SK-N-SH treated with all-trans-retinoic acid at 6 μM for 48 hours (cell line): ENCODE results near the gene OSR1.

ENCODE experiments used
- ATAC-seq: fragments of 200-7000 bp; cut with Tn5 transposase; 3 replicates; pipeline ENCODE4 v1.9.1; 2020; ENCODE audit warnings: mild to moderate bottlenecking, moderate library complexity
- ARNTL ChIP-seq: fragments of 450-650 bp; formaldehyde crosslinking; IDR thresholded peaks from 2 replicates; pipeline ENCODE4 v1.5.0; 2020; ENCODE audit warnings: low read depth, mild to moderate bottlenecking, moderate library complexity, borderline replicate concordance
- BACH2 ChIP-seq: fragments of 250-450 bp; sonication (Bioruptor Pico); IDR thresholded peaks from 2 replicates; pipeline ENCODE4 v1.9.0; 2021; ENCODE audit warnings: mild to moderate bottlenecking, borderline replicate concordance
- CSDC2 ChIP-seq: fragments of 250-450 bp; sonication (Bioruptor Pico); IDR thresholded peaks from 2 replicates; pipeline ENCODE4 v1.5.0; 2020; ENCODE audit warnings: mild to moderate bottlenecking, moderate library complexity
- ESRRG ChIP-seq: fragments of 250-450 bp; sonication (Bioruptor Pico); IDR thresholded peaks from 2 replicates; pipeline ENCODE4 v1.6.1; 2021; ENCODE audit warnings: mild to moderate bottlenecking
- GLIS3 ChIP-seq: fragments of 250-450 bp; sonication (Bioruptor Pico); IDR thresholded peaks from 2 replicates; pipeline ENCODE4 v1.5.0; 2020; ENCODE audit warnings: mild to moderate bottlenecking, moderate library complexity
- ISL1 ChIP-seq: fragments of 250-450 bp; sonication (Bioruptor Pico); IDR thresholded peaks from 2 replicates; pipeline ENCODE4 v2.1.2; 2022; ENCODE audit warnings: mild to moderate bottlenecking, moderate library complexity
- OSR1 ChIP-seq: fragments of 250-450 bp; sonication (Bioruptor Pico); IDR thresholded peaks from 2 replicates; pipeline ENCODE4 v1.8.0; 2022; ENCODE audit warnings: moderate library complexity, mild to moderate bottlenecking, inconsistent platforms
- PPARA ChIP-seq: fragments of 250-450 bp; sonication (Bioruptor Pico); IDR thresholded peaks from 2 replicates; pipeline ENCODE4 v1.5.0; 2020; ENCODE audit warnings: mild to moderate bottlenecking, borderline replicate concordance
- SNAI2 ChIP-seq: fragments of 250-450 bp; sonication (Bioruptor Pico); IDR thresholded peaks from 2 replicates; pipeline ENCODE4 v1.5.0; 2020; ENCODE audit warnings: mild to moderate bottlenecking, moderate library complexity
- TCF4 ChIP-seq: fragments of 250-450 bp; sonication (Bioruptor Pico); IDR thresholded peaks from 2 replicates; pipeline ENCODE4 v1.8.0; 2021; ENCODE audit warnings: mild to moderate bottlenecking, moderate library complexity, borderline replicate concordance
- TOX ChIP-seq: fragments of 250-450 bp; sonication (Bioruptor Pico); IDR thresholded peaks from 2 replicates; pipeline ENCODE4 v1.8.0; 2021; ENCODE audit warnings: mild to moderate bottlenecking, moderate library complexity, borderline replicate concordance
- ZC3H10 ChIP-seq: fragments of 250-450 bp; sonication (Bioruptor Pico); IDR thresholded peaks from 2 replicates; pipeline ENCODE4 v1.5.1; 2021; ENCODE audit warnings: mild to moderate bottlenecking, moderate library complexity
- ZFP3 ChIP-seq: fragments of 250-450 bp; sonication (Bioruptor Pico); IDR thresholded peaks from 2 replicates; pipeline ENCODE4 v1.5.0; 2020; ENCODE audit warnings: mild to moderate bottlenecking, moderate library complexity
- ZFP30 ChIP-seq: fragments of 450-650 bp; formaldehyde crosslinking; IDR thresholded peaks from 2 replicates; pipeline ENCODE4 v1.5.0; 2022; ENCODE audit warnings: mild to moderate bottlenecking, moderate library complexity
- ZNF565 ChIP-seq: fragments of 450-650 bp; formaldehyde crosslinking; conservative IDR thresholded peaks from 2 replicates; pipeline ENCODE4 v1.5.0; 2020; ENCODE audit warnings: low read depth, mild to moderate bottlenecking, moderate library complexity
- ZNF70 ChIP-seq: fragments of 450-650 bp; formaldehyde crosslinking; IDR thresholded peaks from 2 replicates; pipeline ENCODE4 v1.5.0; 2020; ENCODE audit warnings: mild to moderate bottlenecking, moderate library complexity
- ZNF8 ChIP-seq: fragments of 450-650 bp; formaldehyde crosslinking; IDR thresholded peaks from 2 replicates; pipeline ENCODE4 v1.5.0; 2020; ENCODE audit warnings: mild to moderate bottlenecking, moderate library complexity
- TF ChIP-seq, protein P1 (sequence below): fragments of 250-450 bp; sonication (Bioruptor Pico); IDR thresholded peaks from 2 replicates; pipeline ENCODE4 v1.5.1; 2020; ENCODE audit warnings: low read depth, mild to moderate bottlenecking, moderate library complexity
- TF ChIP-seq, protein P2 (sequence below): fragments of 250-450 bp; sonication (Bioruptor Pico); IDR thresholded peaks from 2 replicates; pipeline ENCODE4 v1.5.0; 2020; ENCODE audit warnings: mild to moderate bottlenecking, moderate library complexity
- TF ChIP-seq, protein P3 (sequence below): fragments of 250-450 bp; sonication (Bioruptor Pico); IDR thresholded peaks from 2 replicates; pipeline ENCODE4 v1.8.0; 2020; ENCODE audit warnings: mild to moderate bottlenecking, moderate library complexity, borderline replicate concordance
- TF ChIP-seq, protein P4 (sequence below): fragments of 250-450 bp; sonication (Bioruptor Pico); IDR thresholded peaks from 2 replicates; pipeline ENCODE4 v1.8.0; 2021; ENCODE audit warnings: low read depth, mild to moderate bottlenecking, moderate library complexity, borderline replicate concordance

The OSR1 gene

DNA sequence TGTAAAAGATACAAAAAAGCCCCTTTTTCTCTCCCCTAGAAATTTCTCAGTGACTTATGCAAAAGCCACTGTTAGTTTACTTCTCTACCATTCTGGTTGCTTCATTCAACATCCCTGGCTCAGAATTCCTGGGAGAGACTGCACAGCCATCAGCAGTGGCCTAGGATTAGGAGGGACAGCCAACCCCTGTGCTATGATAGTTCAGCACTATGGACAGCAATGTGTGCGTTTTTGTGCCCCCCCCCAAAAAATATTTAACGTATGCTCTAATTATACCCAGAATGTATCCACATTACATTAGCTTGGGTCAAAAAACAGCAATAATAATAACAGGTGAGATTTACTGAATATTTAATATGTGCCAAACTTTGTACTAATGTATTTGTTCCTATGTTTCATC lies 29.0 kb downstream of the OSR1 start:
- no peak for ATAC-seq
- TF ChIP-seq ZNF8 (CRISPR knock-in tag) (no peak), ZFP30 (CRISPR knock-in tag) (no peak), CSDC2 (CRISPR knock-in tag) (no peak), GLIS3 (no peak), ZFP3 (CRISPR knock-in tag) (no peak), ESRRG (no peak), ZNF70 (CRISPR knock-in tag) (no peak), PPARA (CRISPR knock-in tag) (no peak), ZC3H10 (CRISPR knock-in tag) (no peak), ISL1 (CRISPR knock-in tag) (no peak), TOX (CRISPR knock-in tag) (no peak)
- TF ChIP-seq, protein P1, sequence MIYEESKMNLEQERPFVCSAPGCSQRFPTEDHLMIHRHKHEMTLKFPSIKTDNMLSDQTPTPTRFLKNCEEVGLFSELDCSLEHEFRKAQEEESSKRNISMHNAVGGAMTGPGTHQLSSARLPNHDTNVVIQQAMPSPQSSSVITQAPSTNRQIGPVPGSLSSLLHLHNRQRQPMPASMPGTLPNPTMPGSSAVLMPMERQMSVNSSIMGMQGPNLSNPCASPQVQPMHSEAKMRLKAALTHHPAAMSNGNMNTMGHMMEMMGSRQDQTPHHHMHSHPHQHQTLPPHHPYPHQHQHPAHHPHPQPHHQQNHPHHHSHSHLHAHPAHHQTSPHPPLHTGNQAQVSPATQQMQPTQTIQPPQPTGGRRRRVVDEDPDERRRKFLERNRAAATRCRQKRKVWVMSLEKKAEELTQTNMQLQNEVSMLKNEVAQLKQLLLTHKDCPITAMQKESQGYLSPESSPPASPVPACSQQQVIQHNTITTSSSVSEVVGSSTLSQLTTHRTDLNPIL: no peak
- TF ChIP-seq, protein P2, sequence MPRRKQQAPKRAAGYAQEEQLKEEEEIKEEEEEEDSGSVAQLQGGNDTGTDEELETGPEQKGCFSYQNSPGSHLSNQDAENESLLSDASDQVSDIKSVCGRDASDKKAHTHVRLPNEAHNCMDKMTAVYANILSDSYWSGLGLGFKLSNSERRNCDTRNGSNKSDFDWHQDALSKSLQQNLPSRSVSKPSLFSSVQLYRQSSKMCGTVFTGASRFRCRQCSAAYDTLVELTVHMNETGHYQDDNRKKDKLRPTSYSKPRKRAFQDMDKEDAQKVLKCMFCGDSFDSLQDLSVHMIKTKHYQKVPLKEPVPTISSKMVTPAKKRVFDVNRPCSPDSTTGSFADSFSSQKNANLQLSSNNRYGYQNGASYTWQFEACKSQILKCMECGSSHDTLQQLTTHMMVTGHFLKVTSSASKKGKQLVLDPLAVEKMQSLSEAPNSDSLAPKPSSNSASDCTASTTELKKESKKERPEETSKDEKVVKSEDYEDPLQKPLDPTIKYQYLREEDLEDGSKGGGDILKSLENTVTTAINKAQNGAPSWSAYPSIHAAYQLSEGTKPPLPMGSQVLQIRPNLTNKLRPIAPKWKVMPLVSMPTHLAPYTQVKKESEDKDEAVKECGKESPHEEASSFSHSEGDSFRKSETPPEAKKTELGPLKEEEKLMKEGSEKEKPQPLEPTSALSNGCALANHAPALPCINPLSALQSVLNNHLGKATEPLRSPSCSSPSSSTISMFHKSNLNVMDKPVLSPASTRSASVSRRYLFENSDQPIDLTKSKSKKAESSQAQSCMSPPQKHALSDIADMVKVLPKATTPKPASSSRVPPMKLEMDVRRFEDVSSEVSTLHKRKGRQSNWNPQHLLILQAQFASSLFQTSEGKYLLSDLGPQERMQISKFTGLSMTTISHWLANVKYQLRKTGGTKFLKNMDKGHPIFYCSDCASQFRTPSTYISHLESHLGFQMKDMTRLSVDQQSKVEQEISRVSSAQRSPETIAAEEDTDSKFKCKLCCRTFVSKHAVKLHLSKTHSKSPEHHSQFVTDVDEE: no peak

DNA sequence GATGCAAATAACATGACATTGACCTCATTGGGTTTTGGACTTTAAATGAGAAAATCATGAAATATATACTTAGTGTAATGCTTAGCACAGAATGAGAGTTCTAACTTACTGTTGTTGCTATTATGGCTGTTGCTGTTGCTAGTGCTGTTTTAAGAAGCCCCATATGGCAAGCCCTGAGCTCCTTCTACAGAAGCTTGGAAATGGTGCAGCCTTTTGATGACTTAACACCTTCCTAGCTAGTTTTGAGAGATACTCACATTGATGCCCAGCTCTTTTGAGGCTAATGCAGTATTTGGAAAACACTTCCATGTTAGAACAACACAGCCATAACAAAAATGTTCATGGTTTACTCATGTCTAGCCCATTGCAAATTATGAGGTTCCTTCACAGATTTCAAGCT lies 30.9 kb downstream of the OSR1 start:
- no peak for ATAC-seq
- TF ChIP-seq, protein P3, sequence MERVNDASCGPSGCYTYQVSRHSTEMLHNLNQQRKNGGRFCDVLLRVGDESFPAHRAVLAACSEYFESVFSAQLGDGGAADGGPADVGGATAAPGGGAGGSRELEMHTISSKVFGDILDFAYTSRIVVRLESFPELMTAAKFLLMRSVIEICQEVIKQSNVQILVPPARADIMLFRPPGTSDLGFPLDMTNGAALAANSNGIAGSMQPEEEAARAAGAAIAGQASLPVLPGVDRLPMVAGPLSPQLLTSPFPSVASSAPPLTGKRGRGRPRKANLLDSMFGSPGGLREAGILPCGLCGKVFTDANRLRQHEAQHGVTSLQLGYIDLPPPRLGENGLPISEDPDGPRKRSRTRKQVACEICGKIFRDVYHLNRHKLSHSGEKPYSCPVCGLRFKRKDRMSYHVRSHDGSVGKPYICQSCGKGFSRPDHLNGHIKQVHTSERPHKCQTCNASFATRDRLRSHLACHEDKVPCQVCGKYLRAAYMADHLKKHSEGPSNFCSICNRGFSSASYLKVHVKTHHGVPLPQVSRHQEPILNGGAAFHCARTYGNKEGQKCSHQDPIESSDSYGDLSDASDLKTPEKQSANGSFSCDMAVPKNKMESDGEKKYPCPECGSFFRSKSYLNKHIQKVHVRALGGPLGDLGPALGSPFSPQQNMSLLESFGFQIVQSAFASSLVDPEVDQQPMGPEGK (CRISPR knock-in tag): no peak
- TF ChIP-seq ZFP3 (CRISPR knock-in tag) (no peak), ESRRG (no peak), ARNTL (CRISPR knock-in tag) (no peak)

DNA sequence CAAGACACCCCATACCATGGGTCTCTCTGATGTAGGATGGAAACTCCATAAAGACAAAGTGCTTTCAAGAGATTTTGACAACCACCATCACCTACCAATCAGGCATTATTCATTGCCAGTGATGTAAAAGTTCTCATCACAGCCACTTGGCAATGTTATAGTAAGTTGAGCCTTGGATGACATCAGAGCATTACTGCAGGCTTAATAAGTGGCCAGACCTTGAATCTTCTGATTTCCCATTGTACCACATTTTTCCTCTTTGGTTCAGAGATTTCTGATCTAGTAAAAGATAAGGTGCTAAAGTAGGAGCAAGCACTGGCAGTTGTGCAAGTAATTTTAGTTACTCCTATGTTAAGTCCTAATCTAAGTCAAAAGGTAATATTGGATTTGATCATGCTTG lies 36.5 kb downstream of the OSR1 start:
- TF ChIP-seq ZNF565 (CRISPR knock-in tag): no peak

DNA sequence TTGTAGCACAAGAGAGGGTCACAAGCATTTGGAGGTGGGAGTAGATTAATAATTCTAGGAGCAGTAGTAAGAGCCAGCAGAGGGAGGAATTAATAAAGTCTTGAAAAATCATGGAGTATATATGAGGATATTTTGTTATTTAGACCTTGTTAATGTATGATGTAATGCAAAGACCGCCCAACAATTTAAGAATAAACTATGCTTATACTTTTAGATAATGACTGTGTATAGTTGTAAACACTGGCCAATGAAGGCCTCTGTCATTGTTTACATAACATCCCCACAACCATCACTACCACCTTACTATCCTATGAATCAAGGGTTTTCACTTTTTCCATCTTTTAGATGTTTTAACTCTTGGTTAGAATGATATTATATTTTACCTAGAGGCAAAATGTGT lies 37.6 kb downstream of the OSR1 start:
- ATAC-seq: no peak
- TF ChIP-seq SNAI2 (CRISPR knock-in tag) (no peak), PPARA (CRISPR knock-in tag) (no peak), TOX (CRISPR knock-in tag) (no peak), OSR1 (CRISPR knock-in tag) (no peak), ISL1 (CRISPR knock-in tag) (no peak), ZC3H10 (CRISPR knock-in tag) (no peak)
- TF ChIP-seq, protein P1: no peak
- TF ChIP-seq, protein P3 (CRISPR knock-in tag): no peak

More for the DNA sequence above, 36.5 kb downstream of the OSR1 start:
- no peak for ATAC-seq

DNA sequence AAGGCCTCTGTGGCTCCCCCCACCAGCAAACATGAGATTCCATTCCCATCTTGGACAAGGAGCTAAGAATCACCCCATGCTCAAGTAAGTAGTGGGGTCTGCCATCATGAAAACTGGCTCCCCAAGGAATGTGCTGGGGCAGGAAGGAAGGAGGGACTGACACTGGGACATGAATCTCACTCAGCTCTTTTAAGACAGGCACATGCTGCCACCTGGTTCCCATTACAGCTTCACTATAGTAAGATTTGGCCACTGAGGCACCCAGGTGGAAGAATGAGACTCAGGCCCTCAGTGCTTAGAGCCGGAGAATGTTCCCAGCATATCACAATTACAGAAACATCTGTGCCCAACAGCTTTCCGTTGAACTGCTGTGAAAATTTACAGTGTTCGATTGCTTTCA lies 38.7 kb downstream of the OSR1 start:
- ATAC-seq: no peak
- TF ChIP-seq TCF4: no peak
- TF ChIP-seq CSDC2 (CRISPR knock-in tag): no peak
- no peak for TF ChIP-seq BACH2 (CRISPR knock-in tag)
- no peak for TF ChIP-seq GLIS3
- TF ChIP-seq ZNF565 (CRISPR knock-in tag): no peak
- no peak for TF ChIP-seq OSR1 (CRISPR knock-in tag)
- TF ChIP-seq ESRRG: no peak
- no peak for TF ChIP-seq SNAI2 (CRISPR knock-in tag)
- TF ChIP-seq, protein P4, sequence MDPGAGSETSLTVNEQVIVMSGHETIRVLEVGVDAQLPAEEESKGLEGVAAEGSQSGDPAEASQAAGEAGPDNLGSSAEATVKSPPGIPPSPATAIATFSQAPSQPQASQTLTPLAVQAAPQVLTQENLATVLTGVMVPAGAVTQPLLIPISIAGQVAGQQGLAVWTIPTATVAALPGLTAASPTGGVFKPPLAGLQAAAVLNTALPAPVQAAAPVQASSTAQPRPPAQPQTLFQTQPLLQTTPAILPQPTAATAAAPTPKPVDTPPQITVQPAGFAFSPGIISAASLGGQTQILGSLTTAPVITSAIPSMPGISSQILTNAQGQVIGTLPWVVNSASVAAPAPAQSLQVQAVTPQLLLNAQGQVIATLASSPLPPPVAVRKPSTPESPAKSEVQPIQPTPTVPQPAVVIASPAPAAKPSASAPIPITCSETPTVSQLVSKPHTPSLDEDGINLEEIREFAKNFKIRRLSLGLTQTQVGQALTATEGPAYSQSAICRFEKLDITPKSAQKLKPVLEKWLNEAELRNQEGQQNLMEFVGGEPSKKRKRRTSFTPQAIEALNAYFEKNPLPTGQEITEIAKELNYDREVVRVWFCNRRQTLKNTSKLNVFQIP (CRISPR knock-in tag): no peak
- TF ChIP-seq, protein P1: no peak
- TF ChIP-seq ARNTL (CRISPR knock-in tag): no peak
